DOHH2 (cell line): ENCODE results near the gene SMCHD1.
"Not testable (repeated sequence)": the region's sequence is repeated elsewhere in the genome, so short reads cannot be mapped to it uniquely, and the experiment has no call there.

Source experiments
- H3F3A ChIP-seq: fragments of 200-600 bp; sonication (generic), shearing (Covaris generic); 2 replicates; pipeline ENCODE4 v1.6.0; 2016; ENCODE audit warnings: antibody characterized with exemption, mild to moderate bottlenecking; ENCODE audit not compliant: control insufficient read depth, insufficient read depth
- H3K27ac ChIP-seq: fragments of 200-600 bp; sonication (generic); 2 replicates; pipeline ENCODE4 v1.5.1; 2014; ENCODE audit warnings: low read depth, mild to moderate bottlenecking, low read length, moderate library complexity
- H3K27me3 ChIP-seq: fragments of 200-600 bp; sonication (generic); 2 replicates; pipeline ENCODE4 v1.6.1; 2014; ENCODE audit warnings: mild to moderate bottlenecking, low read length, mixed read lengths; ENCODE audit not compliant: control insufficient read depth
- H3K36me3 ChIP-seq: fragments of 200-600 bp; sonication (generic); 2 replicates; pipeline ENCODE4 v1.6.1; 2014; ENCODE audit warnings: mild to moderate bottlenecking, low read length, moderate library complexity, mixed read lengths; ENCODE audit not compliant: control insufficient read depth
- H3K4me1 ChIP-seq: fragments of 200-600 bp; sonication (generic); 2 replicates; pipeline ENCODE4 v1.6.1; 2014; ENCODE audit warnings: mild to moderate bottlenecking, low read length, mixed read lengths; ENCODE audit not compliant: control insufficient read depth
- H3K4me2 ChIP-seq: fragments of 200-600 bp; sonication (generic); 2 replicates; pipeline ENCODE4 v1.6.0; 2014; ENCODE audit warnings: mild to moderate bottlenecking, low read length, moderate library complexity
- H3K4me3 ChIP-seq: fragments of 200-600 bp; sonication (generic); 2 replicates; pipeline ENCODE4 v1.5.1; 2014; ENCODE audit warnings: mild to moderate bottlenecking, low read length, mixed read lengths
- H3K79me2 ChIP-seq: fragments of 200-600 bp; sonication (generic); 2 replicates; pipeline ENCODE4 v1.6.1; 2014; ENCODE audit warnings: mild to moderate bottlenecking, low read length, mixed read lengths; ENCODE audit not compliant: control insufficient read depth
- H3K9me2 ChIP-seq: fragments of 200-600 bp; sonication (generic); replicated peaks from 2 replicates; pipeline ENCODE4 v1.6.1; 2014; ENCODE audit warnings: mild to moderate bottlenecking, low read length, mixed read lengths; ENCODE audit not compliant: control insufficient read depth
- H3K9me3 ChIP-seq: fragments of 200-600 bp; sonication (generic); 2 replicates; pipeline ENCODE4 v1.6.1; 2014; ENCODE audit warnings: antibody characterized with exemption, low read length, mixed read lengths; ENCODE audit not compliant: control insufficient read depth, insufficient read depth
- H4K20me1 ChIP-seq: fragments of 200-600 bp; sonication (generic); 2 replicates; pipeline ENCODE4 v1.6.0; 2014; ENCODE audit warnings: low read depth, mild to moderate bottlenecking, antibody characterized with exemption, low read length, moderate library complexity; ENCODE audit not compliant: control insufficient read depth, insufficient read depth
- EZH2phosphoT487 ChIP-seq: fragments of 200-600 bp; sonication (generic); IDR thresholded peaks from 2 replicates; pipeline ENCODE4 v1.6.1; 2017; ENCODE audit warnings: borderline replicate concordance, mild to moderate bottlenecking, antibody characterized with exemption, low read length, moderate library complexity, mixed read lengths
- TF ChIP-seq, protein P1 (sequence below): fragments of 200-600 bp; sonication (generic); IDR thresholded peaks from one replicate; pipeline ENCODE4 v1.5.1; 2014; ENCODE audit warnings: antibody characterized with exemption, mild to moderate bottlenecking, low read depth, low read length; ENCODE audit not compliant: poor library complexity, severe bottlenecking

SMCHD1 gene

DNA sequence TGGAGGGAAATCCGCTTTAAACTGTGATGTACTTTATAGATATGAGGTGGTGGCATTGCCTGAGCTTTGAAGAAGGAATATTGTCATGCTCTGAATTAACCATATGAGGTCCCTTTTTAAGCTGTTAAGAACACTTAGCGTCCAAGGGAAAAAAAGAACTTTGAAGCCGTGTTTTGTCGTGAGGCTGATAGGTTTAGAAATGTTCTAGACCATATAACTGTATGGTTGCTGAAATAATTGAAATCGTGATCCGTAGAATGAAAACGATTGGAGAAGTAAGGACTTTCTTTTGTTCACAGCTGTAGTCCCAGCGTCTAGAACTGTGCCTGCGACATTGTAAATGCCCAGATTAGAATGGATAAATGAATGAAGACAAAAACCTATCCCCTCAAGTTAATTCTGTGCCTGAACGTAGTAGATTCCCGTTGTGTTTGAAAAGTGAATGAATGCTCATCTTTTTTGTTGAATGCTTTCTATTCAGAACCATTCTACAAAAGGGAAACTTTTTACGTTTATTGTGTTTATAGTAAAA, 1.5 kb downstream of the SMCHD1 start:
- H3K27ac ChIP-seq = peak overlapping the region; percentile 83
- peaks cover 2% of the 10 kb centered on the region; the same call in 1 of the 2 replicates for H3F3A ChIP-seq
- peak overlapping the region; percentile 81 for H3K4me2 ChIP-seq
- peaks cover 33% of the 10 kb centered on the region for H3K4me1 ChIP-seq
- TF ChIP-seq EZH2phosphoT487 = no peak
- TF ChIP-seq, protein P1, sequence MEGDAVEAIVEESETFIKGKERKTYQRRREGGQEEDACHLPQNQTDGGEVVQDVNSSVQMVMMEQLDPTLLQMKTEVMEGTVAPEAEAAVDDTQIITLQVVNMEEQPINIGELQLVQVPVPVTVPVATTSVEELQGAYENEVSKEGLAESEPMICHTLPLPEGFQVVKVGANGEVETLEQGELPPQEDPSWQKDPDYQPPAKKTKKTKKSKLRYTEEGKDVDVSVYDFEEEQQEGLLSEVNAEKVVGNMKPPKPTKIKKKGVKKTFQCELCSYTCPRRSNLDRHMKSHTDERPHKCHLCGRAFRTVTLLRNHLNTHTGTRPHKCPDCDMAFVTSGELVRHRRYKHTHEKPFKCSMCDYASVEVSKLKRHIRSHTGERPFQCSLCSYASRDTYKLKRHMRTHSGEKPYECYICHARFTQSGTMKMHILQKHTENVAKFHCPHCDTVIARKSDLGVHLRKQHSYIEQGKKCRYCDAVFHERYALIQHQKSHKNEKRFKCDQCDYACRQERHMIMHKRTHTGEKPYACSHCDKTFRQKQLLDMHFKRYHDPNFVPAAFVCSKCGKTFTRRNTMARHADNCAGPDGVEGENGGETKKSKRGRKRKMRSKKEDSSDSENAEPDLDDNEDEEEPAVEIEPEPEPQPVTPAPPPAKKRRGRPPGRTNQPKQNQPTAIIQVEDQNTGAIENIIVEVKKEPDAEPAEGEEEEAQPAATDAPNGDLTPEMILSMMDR = no peak
- no peaks in the 10 kb centered on the region for H3K27me3 ChIP-seq
- no peaks in the 10 kb centered on the region for H3K9me2 ChIP-seq
- H3K4me3 ChIP-seq = peak overlapping the region; percentile 99
- H4K20me1 ChIP-seq = peaks cover 22% of the 10 kb centered on the region
- peaks cover 62% of the 10 kb centered on the region for H3K79me2 ChIP-seq
- peaks cover 44% of the 10 kb centered on the region for H3K36me3 ChIP-seq
- H3K9me3 ChIP-seq = no peaks in the 10 kb centered on the region

DNA sequence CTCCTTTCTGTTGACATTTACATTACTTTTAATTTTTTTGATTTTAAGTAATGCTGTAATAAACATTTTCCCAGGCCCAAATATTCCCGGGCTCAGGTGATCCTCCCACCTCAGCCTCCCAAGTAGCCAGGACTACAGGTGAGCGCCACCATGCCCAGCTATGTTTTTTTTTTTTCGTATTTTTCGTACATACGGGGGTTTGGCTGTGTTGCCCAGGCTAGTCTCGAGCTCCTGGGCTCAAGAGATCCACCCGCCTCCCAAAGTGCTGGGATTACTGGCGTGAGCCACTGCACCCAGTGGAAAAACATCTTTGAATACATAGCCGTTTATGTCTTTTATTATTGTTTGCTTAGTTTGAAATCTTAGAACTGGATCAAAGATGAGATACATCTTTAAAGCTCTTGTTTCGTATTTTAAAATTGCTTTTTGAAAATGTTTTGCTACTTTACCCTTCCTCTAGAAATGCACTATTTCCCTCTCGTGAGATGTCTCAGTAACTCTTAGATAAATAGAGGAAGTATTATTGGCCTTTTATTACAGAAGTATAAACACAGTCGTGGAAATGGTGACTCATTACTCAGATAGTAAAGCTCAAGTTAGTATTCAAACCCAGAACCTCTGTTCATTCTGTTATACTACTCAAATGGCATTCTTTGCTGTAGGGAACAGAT, 2.4 kb downstream of the SMCHD1 start:
- peak overlapping the region; percentile 81 for H3K4me2 ChIP-seq

DNA sequence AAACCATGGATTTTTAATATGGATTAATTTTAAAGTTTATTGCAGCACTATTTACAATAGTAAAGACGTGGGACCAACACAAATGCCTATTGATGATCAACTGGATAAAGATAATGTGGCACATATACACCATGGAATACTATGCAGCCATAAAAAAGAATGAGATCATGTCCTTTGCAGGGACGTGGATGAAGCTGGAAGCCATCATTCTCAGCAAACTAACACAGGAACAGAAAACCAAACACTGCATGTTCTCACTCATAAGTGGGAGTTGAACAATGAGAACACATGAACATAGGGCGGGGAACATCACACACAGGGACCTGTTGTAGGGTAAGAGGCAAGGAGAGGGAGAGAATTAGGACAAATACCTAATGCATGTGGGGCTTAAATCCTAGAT, 5.3 kb downstream of the SMCHD1 start:
- Histone ChIP-seq H3K36me3 (peaks cover 65% of the 10 kb centered on the region), H3K4me1 (peaks cover 27% of the 10 kb centered on the region), H3F3A (peaks cover 13% of the 10 kb centered on the region; the same call in 1 of the 2 replicates), H4K20me1 (peaks cover 36% of the 10 kb centered on the region), H3K79me2 (peaks cover 98% of the 10 kb centered on the region)
- H3K4me2 ChIP-seq, H3K27me3 ChIP-seq, H3K9me3 ChIP-seq, H3K9me2 ChIP-seq, H3K4me3 ChIP-seq, H3K27ac ChIP-seq: not testable (repeated sequence)

More for the DNA sequence above, 2.4 kb downstream of the SMCHD1 start:
- Histone ChIP-seq H3K4me1 (peaks cover 37% of the 10 kb centered on the region), H4K20me1 (peaks cover 22% of the 10 kb centered on the region), H3K9me2 (no peaks in the 10 kb centered on the region), H3K79me2 (peaks cover 71% of the 10 kb centered on the region), H3K4me3 (peak overlapping the region; percentile 99), H3F3A (peaks cover 6% of the 10 kb centered on the region; the same call in 1 of the 2 replicates), H3K27ac (peak overlapping the region; percentile 5; the same call in 1 of the 2 replicates), H3K36me3 (peaks cover 48% of the 10 kb centered on the region), H3K9me3 (no peaks in the 10 kb centered on the region), H3K27me3 (no peaks in the 10 kb centered on the region)
- no peak for TF ChIP-seq EZH2phosphoT487

DNA sequence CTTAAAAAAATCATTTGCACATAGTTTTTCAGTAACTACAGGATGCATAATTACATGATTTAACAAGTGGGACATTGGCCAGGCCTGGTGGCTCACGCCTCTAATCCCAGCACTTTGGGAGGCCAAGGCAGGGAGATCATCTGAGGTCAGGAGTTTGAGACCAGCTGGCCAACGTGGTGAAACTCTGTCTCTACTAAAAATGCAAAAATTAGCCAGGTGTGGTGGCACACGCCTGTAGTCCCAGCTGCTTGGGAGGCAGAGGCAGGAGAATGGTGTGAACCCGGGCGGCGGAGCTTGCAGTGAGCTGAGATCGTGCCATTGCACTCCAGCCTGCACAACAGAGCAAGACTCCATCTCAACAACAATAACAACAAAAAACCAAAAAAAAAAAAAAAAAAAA, 6.8 kb downstream of the SMCHD1 start:
- not testable (repeated sequence) for H3K9me3 ChIP-seq, H3K27ac ChIP-seq, H3K27me3 ChIP-seq, H3K9me2 ChIP-seq, H3K4me3 ChIP-seq, H3K4me2 ChIP-seq
- Histone ChIP-seq H3K36me3 (peaks cover 63% of the 10 kb centered on the region), H3K4me1 (peaks cover 27% of the 10 kb centered on the region), H3F3A (peaks cover 14% of the 10 kb centered on the region; the same call in 1 of the 2 replicates), H4K20me1 (peaks cover 36% of the 10 kb centered on the region), H3K79me2 (peaks cover 98% of the 10 kb centered on the region)
